ENCODE measurements around the gene L3MBTL3. TPM values are rescaled to one million over a fixed set of nuclear protein-coding genes. Genes with fewer than 3 reads are reported as not detected.

The L3MBTL3 gene
- polyA plus RNA-seq, 1 donor from 2014 or later: 47.6 TPM

- H3K27ac ChIP-seq (ENCODE audit: low read length): no peak overlapping the region
- H3K79me2 ChIP-seq (replicated peaks; ENCODE audit: insufficient read depth, low read length): no peaks in the 10 kb centered on the region
- no peaks in the 10 kb centered on the region for H3K9me2 ChIP-seq (ENCODE audit: insufficient read depth, low read length)
- H3K9ac ChIP-seq (ENCODE audit: low read length): no peak overlapping the region
- H3K9me3 ChIP-seq (ENCODE audit: low read length): no peaks in the 10 kb centered on the region
- no peak overlapping the region for H3K4me2 ChIP-seq (ENCODE audit: low read length)
- no peaks in the 10 kb centered on the region for H3K36me3 ChIP-seq (ENCODE audit: insufficient read depth, low read length)
- no peaks in the 10 kb centered on the region for H3K27me3 ChIP-seq (ENCODE audit: insufficient read depth, low read depth, low read length)
- no peaks in the 10 kb centered on the region for H4K20me1 ChIP-seq (ENCODE audit: insufficient read depth)
- H2AFZ ChIP-seq (ENCODE audit: low read depth, low read length): no peak overlapping the region
- TF ChIP-seq EZH2 (IDR thresholded peaks at IDR 0.05; ENCODE audit: borderline replicate concordance, insufficient read depth, low read length, poor library complexity, severe bottlenecking): no peak
- no peak for TF ChIP-seq CTCF (IDR thresholded peaks at IDR 0.05; ENCODE audit: poor library complexity, severe bottlenecking)
- no peak for TF ChIP-seq SMC3 (conservative IDR thresholded peaks at IDR 0.05; ENCODE audit: poor library complexity)
- TF ChIP-seq REST (IDR thresholded peaks at IDR 0.05; ENCODE audit: borderline replicate concordance): no peak
- no peak for TF ChIP-seq TAF1 (IDR thresholded peaks at IDR 0.05; ENCODE audit: low read depth)
- TF ChIP-seq MXI1 (conservative IDR thresholded peaks at IDR 0.05; ENCODE audit: poor library complexity, severe bottlenecking): no peak
- TF ChIP-seq RAD21 (conservative IDR thresholded peaks at IDR 0.05): no peak
- no peak for TF ChIP-seq POLR2AphosphoS5 (IDR thresholded peaks at IDR 0.05)
- TF ChIP-seq EP300 (conservative IDR thresholded peaks at IDR 0.05; ENCODE audit: poor library complexity, severe bottlenecking): no peak
- H3K4me3 ChIP-seq (ENCODE audit: low read length): no peak overlapping the region
- H3F3A ChIP-seq (ENCODE audit: insufficient read depth, low read length, poor library complexity, severe bottlenecking): no peaks in the 10 kb centered on the region
Observed at GRCh38 chr6:129989396-129989795, 29.0 kb upstream of the L3MBTL3 start.

GRCh38 chr6:129992881-129993280 lies 25.5 kb upstream of the L3MBTL3 start:
- Histone ChIP-seq H4K20me1 (ENCODE audit: insufficient read depth) (no peaks in the 10 kb centered on the region), H2AFZ (ENCODE audit: low read depth, low read length) (no peak overlapping the region), H3K4me2 (ENCODE audit: low read length) (no peak overlapping the region), H3K9me2 (ENCODE audit: insufficient read depth, low read length) (no peaks in the 10 kb centered on the region), H3K27ac (ENCODE audit: low read length) (no peak overlapping the region), H3K9ac (ENCODE audit: low read length) (no peak overlapping the region), H3K36me3 (ENCODE audit: insufficient read depth, low read length) (no peaks in the 10 kb centered on the region), H3F3A (ENCODE audit: insufficient read depth, low read length, poor library complexity, severe bottlenecking) (no peaks in the 10 kb centered on the region), H3K27me3 (ENCODE audit: insufficient read depth, low read depth, low read length) (no peaks in the 10 kb centered on the region), H3K79me2 (replicated peaks; ENCODE audit: insufficient read depth, low read length) (no peaks in the 10 kb centered on the region), H3K4me3 (ENCODE audit: low read length) (no peak overlapping the region), H3K9me3 (ENCODE audit: low read length) (no peaks in the 10 kb centered on the region)
- no peak for TF ChIP-seq EZH2 (IDR thresholded peaks at IDR 0.05; ENCODE audit: borderline replicate concordance, insufficient read depth, low read length, poor library complexity, severe bottlenecking)
- no peak for TF ChIP-seq RAD21 (conservative IDR thresholded peaks at IDR 0.05)
- TF ChIP-seq MXI1 (conservative IDR thresholded peaks at IDR 0.05; ENCODE audit: poor library complexity, severe bottlenecking): no peak
- no peak for TF ChIP-seq CTCF (IDR thresholded peaks at IDR 0.05; ENCODE audit: poor library complexity, severe bottlenecking)

All from neural cell (in vitro differentiated cells).